Stimulated activated CD4-positive, alpha-beta T cell treated with anti-CD3 and anti-CD28 coated beads, Interleukin-1b, Interleukin-23, amount 100 ng/mL, for 1 hour (primary cell): ENCODE data around the gene TSHR.

Experiments used
- DNase-seq, 2 donors: peaks; one replicate each; pipeline ENCODE4 v3.0.0-alpha.2; 2020; ENCODE audit warnings: low read depth in 2 of 2

TSHR gene

GRCh38 chr14:81178063-81178462 is 222.6 kb downstream of the TSHR start:
- no peak for DNase-seq

GRCh38 chr14:81179631-81180030 is 224.2 kb downstream of the TSHR start:
- no peak for DNase-seq

GRCh38 chr14:81187832-81188522 is 232.6 kb downstream of the TSHR start:
- no peak for DNase-seq

- no peak for DNase-seq
Measured at GRCh38 chr14:81192594-81192993, 237.2 kb downstream of the TSHR start.

GRCh38 chr14:81193924-81194633 is 238.7 kb downstream of the TSHR start:
- DNase-seq, result no peak
